Lower leg skin (tissue), 3 donors: ENCODE results near the gene PLD1.

Experiments used
- CTCF ChIP-seq, 3 donors: fragments of 450-650 bp; IDR thresholded peaks; one replicate each; pipeline ENCODE4 v1.5.1; 2016; ENCODE audit warnings: antibody characterized with exemption in 3 of 3, mild to moderate bottlenecking in 3 of 3, moderate library complexity in 2 of 3
- POLR2A ChIP-seq, 2 donors: fragments of 450-650 bp; IDR thresholded peaks; one replicate each; pipeline ENCODE4 v1.6.1; 2016 to 2017; ENCODE audit warnings: antibody characterized with exemption in 2 of 2, mild to moderate bottlenecking in 1 of 2, moderate library complexity in 1 of 2

- no peak for TF ChIP-seq CTCF (IDR thresholded peaks at IDR 0.05)
- TF ChIP-seq POLR2A (IDR thresholded peaks at IDR 0.05) = no peak
Measured at GRCh38 chr3:171652932-171653331, 157.4 kb downstream of the PLD1 start.
